HG03521 (cell line): ENCODE measurements around the gene ERN1.

Experiments
- ATAC-seq: cut with Tn5 transposase; IDR thresholded peaks from one replicate; pipeline ENCODE4 v1.9.1; 2021; ENCODE audit warnings: mild to moderate bottlenecking, moderate library complexity; ENCODE audit not compliant: unreplicated experiment

The ERN1 gene

GRCh38 chr17:64115043-64115698 is 14.8 kb downstream of the ERN1 start:
- no peak for ATAC-seq

- no peak for ATAC-seq
Observed at GRCh38 chr17:64113006-64113405, 16.9 kb downstream of the ERN1 start.

GRCh38 chr17:64111831-64112230 is 18.1 kb downstream of the ERN1 start:
- no peak for ATAC-seq

- ATAC-seq = no peak
Observed at GRCh38 chr17:64110379-64111152, 19.4 kb downstream of the ERN1 start.

GRCh38 chr17:64109400-64109799 is 20.5 kb downstream of the ERN1 start:
- no peak for ATAC-seq

GRCh38 chr17:64107500-64108236 is 22.3 kb downstream of the ERN1 start:
- no peak for ATAC-seq

- no peak for ATAC-seq
Observed at GRCh38 chr17:64106918-64107317, 23.0 kb downstream of the ERN1 start.

GRCh38 chr17:64103391-64104364 is 26.3 kb downstream of the ERN1 start:
- no peak for ATAC-seq

- no peak for ATAC-seq
Observed at GRCh38 chr17:64102627-64103390, 27.1 kb downstream of the ERN1 start.

GRCh38 chr17:64099543-64099942 is 30.4 kb downstream of the ERN1 start:
- ATAC-seq = no peak

- no peak for ATAC-seq
Observed at GRCh38 chr17:64097196-64097936, 32.6 kb downstream of the ERN1 start.

- no peak for ATAC-seq
Observed at GRCh38 chr17:64096037-64096436, 33.9 kb downstream of the ERN1 start.

- ATAC-seq = no peak
Observed at GRCh38 chr17:64095144-64095882, 34.6 kb downstream of the ERN1 start.

- no peak for ATAC-seq
Observed at GRCh38 chr17:64094412-64094811, 35.5 kb downstream of the ERN1 start.

GRCh38 chr17:64092952-64093451 is 36.9 kb downstream of the ERN1 start:
- no peak for ATAC-seq

- no peak for ATAC-seq
Observed at GRCh38 chr17:64092113-64092512, 37.8 kb downstream of the ERN1 start.

GRCh38 chr17:64091571-64091970 is 38.4 kb downstream of the ERN1 start:
- no peak for ATAC-seq

- ATAC-seq = peak; percentile 71
Observed at GRCh38 chr17:64091116-64091515, 38.8 kb downstream of the ERN1 start.
